GM15510 (cell line): ENCODE data around the gene KRT6B.

Source experiments
- POLR2A ChIP-seq: IDR thresholded peaks from 3 replicates; pipeline ENCODE4 v1.6.1; 2011; ENCODE audit warnings: borderline replicate concordance; ENCODE audit not compliant: insufficient read length; ENCODE audit errors: extremely low read depth

KRT6B gene

GRCh38 chr12:52432559-52433207, 19.3 kb downstream of the KRT6B start:
- no peak for TF ChIP-seq POLR2A

- no peak for TF ChIP-seq POLR2A
Measured at GRCh38 chr12:52428121-52428520, 23.8 kb downstream of the KRT6B start.

GRCh38 chr12:52427083-52427482, 24.9 kb downstream of the KRT6B start:
- TF ChIP-seq POLR2A: no peak

GRCh38 chr12:52426034-52426433, 25.9 kb downstream of the KRT6B start:
- no peak for TF ChIP-seq POLR2A

- no peak for TF ChIP-seq POLR2A
Measured at GRCh38 chr12:52425466-52425865, 26.5 kb downstream of the KRT6B start.

- no peak for TF ChIP-seq POLR2A
Measured at GRCh38 chr12:52423661-52424500, 28.1 kb downstream of the KRT6B start.

- no peak for TF ChIP-seq POLR2A
Measured at GRCh38 chr12:52423035-52423434, 28.9 kb downstream of the KRT6B start.

- no peak for TF ChIP-seq POLR2A
Measured at GRCh38 chr12:52419656-52420055, 32.3 kb downstream of the KRT6B start.

GRCh38 chr12:52418576-52419110, 33.3 kb downstream of the KRT6B start:
- TF ChIP-seq POLR2A: no peak

GRCh38 chr12:52417740-52418139, 34.2 kb downstream of the KRT6B start:
- TF ChIP-seq POLR2A: no peak

GRCh38 chr12:52416795-52417194, 35.2 kb downstream of the KRT6B start:
- no peak for TF ChIP-seq POLR2A

GRCh38 chr12:52415870-52416750, 35.8 kb downstream of the KRT6B start:
- TF ChIP-seq POLR2A: no peak

- TF ChIP-seq POLR2A: no peak
Measured at GRCh38 chr12:52414936-52415335, 37.0 kb downstream of the KRT6B start.

GRCh38 chr12:52413782-52414345, 38.1 kb downstream of the KRT6B start:
- TF ChIP-seq POLR2A: no peak
